T-helper 17 cell (primary cell): ENCODE measurements around the gene SLC6A8. TPM values are rescaled to one million over a fixed set of nuclear protein-coding genes. Genes with fewer than 3 reads are reported as not detected.
"Not testable (repeated sequence)": the region's sequence is repeated elsewhere in the genome, so short reads cannot be mapped to it uniquely, and the experiment has no call there.

Experiments used
- ATAC-seq: fragments of 150-1000 bp; cut with Tn5 transposase; 2 replicates; pipeline ENCODE4 v1.10.0; 2021; ENCODE audit warnings: mild to moderate bottlenecking, moderate library complexity
- DNase-seq, 3 donors: peaks; one replicate each; pipeline versions ENCODE4 v3.0.0 to v3.0.0-alpha.2; 2020 to 2021
- H3K9me3 ChIP-seq: one replicate; pipeline ENCODE4 v1.7.0; 2013; ENCODE audit warnings: low read length, mild to moderate bottlenecking; ENCODE audit not compliant: control insufficient read depth, poor library complexity, severe bottlenecking
- H3K27ac Mint-ChIP-seq: one replicate; pipeline ENCODE4 v1.8.0; 2022; ENCODE audit warnings: mild to moderate bottlenecking, moderate library complexity, mixed read lengths
- H3K27me3 Mint-ChIP-seq: one replicate; pipeline ENCODE4 v1.8.0; 2022; ENCODE audit warnings: mixed read lengths
- H3K36me3 Mint-ChIP-seq: one replicate; pipeline ENCODE4 v1.8.0; 2022; ENCODE audit warnings: low read depth, mixed read lengths
- H3K4me1 Mint-ChIP-seq: one replicate; pipeline ENCODE4 v1.8.0; 2022; ENCODE audit warnings: mild to moderate bottlenecking, mixed read lengths
- H3K4me3 Mint-ChIP-seq: one replicate; pipeline ENCODE4 v1.8.0; 2022; ENCODE audit warnings: mild to moderate bottlenecking, moderate library complexity, mixed read lengths
- total RNA-seq, 4 donors: library from RNA in 2 of 4; stranded (reverse) in 2 of 4; gene quantifications; one replicate each; pipeline ENCODE4 v1.2.3 and lab custom pipeline; 2022 to 2026

The SLC6A8 gene
- total RNA-seq, 2 donors from 2014 or later = 3.4 to 4.4 TPM

GRCh38 chrX:153672531-153673427 lies 14.9 kb upstream of the SLC6A8 start:
- Mint-ChIP-seq H3K4me1 (peaks cover 12% of the 10 kb centered on the region), H3K36me3 (peaks cover 2% of the 10 kb centered on the region), H3K27ac (no peak overlapping the region), H3K4me3 (peak overlapping the region; percentile 73), H3K27me3 (peaks cover 23% of the 10 kb centered on the region)
- ATAC-seq (no peak), DNase-seq (no peak)
- H3K9me3 ChIP-seq = no peaks in the 10 kb centered on the region

- Mint-ChIP-seq H3K4me1 (peaks cover 7% of the 10 kb centered on the region), H3K27me3 (peaks cover 19% of the 10 kb centered on the region), H3K36me3 (peaks cover 2% of the 10 kb centered on the region), H3K27ac (no peak within 1 kb of the TSS), H3K4me3 (peak within 1 kb of the TSS; percentile 74)
- H3K9me3 ChIP-seq = no peaks in the 10 kb centered on the region
- DNase-seq (no peak), ATAC-seq (no peak)
Observed at GRCh38 chrX:153673428-153674218, 14.1 kb upstream of the SLC6A8 start, which contains the start of gene PNCK. Gene PNCK (minus strand): TSS chrX:153673813. CDS start chrX:153673076, 737 bp downstream.

- DNase-seq (no peak), ATAC-seq (no peak)
- H3K9me3 ChIP-seq = no peaks in the 10 kb centered on the region
- H3K4me1 Mint-ChIP-seq = peaks cover 7% of the 10 kb centered on the region
- H3K27ac Mint-ChIP-seq = no peak overlapping the region
- H3K36me3 Mint-ChIP-seq = peaks cover 2% of the 10 kb centered on the region
- peak overlapping the region; percentile 74 for H3K4me3 Mint-ChIP-seq
- H3K27me3 Mint-ChIP-seq = peaks cover 19% of the 10 kb centered on the region
Observed at GRCh38 chrX:153674219-153674851, 13.4 kb upstream of the SLC6A8 start.

DNA sequence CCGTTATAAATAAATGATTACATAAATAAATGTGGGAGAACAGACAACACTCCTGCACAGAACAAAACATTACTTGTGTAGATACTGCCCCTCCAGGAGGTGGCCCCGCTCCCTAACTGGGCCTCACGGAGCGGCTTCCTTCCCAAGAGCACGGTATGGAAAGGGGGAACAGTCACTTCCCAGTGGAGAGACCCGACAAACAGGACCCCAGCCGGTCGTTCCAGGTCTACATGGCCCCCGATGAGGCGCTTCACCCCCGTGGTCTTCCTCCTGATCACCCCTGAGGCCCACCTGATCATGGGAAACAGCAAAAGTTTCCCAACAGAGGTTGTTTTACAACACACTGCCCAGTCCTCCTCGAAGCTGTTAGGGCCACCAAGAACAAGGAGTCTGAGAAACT lies 6.6 kb upstream of the SLC6A8 start:
- Mint-ChIP-seq H3K4me3 (no peak overlapping the region), H3K27ac (no peak overlapping the region), H3K4me1 (no peaks in the 10 kb centered on the region), H3K27me3 (peaks cover 5% of the 10 kb centered on the region), H3K36me3 (no peaks in the 10 kb centered on the region)
- DNase-seq (no peak), ATAC-seq (no peak)
- no peaks in the 10 kb centered on the region for H3K9me3 ChIP-seq

DNA sequence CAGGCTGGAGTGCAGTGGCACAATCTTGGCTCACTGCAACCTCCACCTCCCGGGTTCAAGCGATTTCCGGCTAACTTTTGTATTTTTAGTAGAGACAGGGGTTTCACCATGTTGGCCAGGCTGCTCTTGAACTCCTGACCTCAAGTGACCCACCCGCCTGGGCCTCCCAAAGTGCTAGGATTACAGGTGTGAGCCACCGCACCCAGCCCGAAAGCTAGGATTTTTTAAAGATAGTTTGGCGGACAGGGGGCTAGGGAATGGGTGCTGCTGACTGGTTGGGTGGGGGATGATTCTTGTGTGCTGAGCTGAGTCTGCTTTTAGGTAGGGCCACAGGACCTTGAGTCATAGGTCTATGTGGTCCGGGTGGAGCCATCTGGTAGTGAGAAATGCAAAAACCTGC lies 4.2 kb upstream of the SLC6A8 start:
- not testable (repeated sequence) for DNase-seq, H3K27me3 Mint-ChIP-seq, H3K36me3 Mint-ChIP-seq, ATAC-seq, H3K4me1 Mint-ChIP-seq, H3K4me3 Mint-ChIP-seq, H3K27ac Mint-ChIP-seq, H3K9me3 ChIP-seq

- H3K36me3 Mint-ChIP-seq = no peaks in the 10 kb centered on the region
- no peaks in the 10 kb centered on the region for H3K9me3 ChIP-seq
- no peaks in the 10 kb centered on the region for H3K4me1 Mint-ChIP-seq
- H3K27me3 Mint-ChIP-seq = peaks cover 5% of the 10 kb centered on the region
- ATAC-seq = no peak
- H3K4me3 Mint-ChIP-seq = no peak overlapping the region
- no peak for DNase-seq
- no peak overlapping the region for H3K27ac Mint-ChIP-seq
Observed at GRCh38 chrX:153684467-153685155, 3.1 kb upstream of the SLC6A8 start.

GRCh38 chrX:153685156-153685536 lies 2.6 kb upstream of the SLC6A8 start:
- H3K4me3 Mint-ChIP-seq = no peak overlapping the region
- no peak for ATAC-seq
- no peak overlapping the region for H3K27ac Mint-ChIP-seq
- H3K4me1 Mint-ChIP-seq = no peaks in the 10 kb centered on the region
- no peaks in the 10 kb centered on the region for H3K9me3 ChIP-seq
- DNase-seq = no peak
- H3K27me3 Mint-ChIP-seq = peaks cover 2% of the 10 kb centered on the region
- no peaks in the 10 kb centered on the region for H3K36me3 Mint-ChIP-seq

- ATAC-seq (no peak), DNase-seq (no peak)
- Mint-ChIP-seq H3K4me3 (no peak overlapping the region), H3K27ac (no peak overlapping the region), H3K36me3 (no peaks in the 10 kb centered on the region), H3K27me3 (no peaks in the 10 kb centered on the region), H3K4me1 (no peaks in the 10 kb centered on the region)
- no peaks in the 10 kb centered on the region for H3K9me3 ChIP-seq
Observed at GRCh38 chrX:153685751-153686696, 1.7 kb upstream of the SLC6A8 start.

DNA sequence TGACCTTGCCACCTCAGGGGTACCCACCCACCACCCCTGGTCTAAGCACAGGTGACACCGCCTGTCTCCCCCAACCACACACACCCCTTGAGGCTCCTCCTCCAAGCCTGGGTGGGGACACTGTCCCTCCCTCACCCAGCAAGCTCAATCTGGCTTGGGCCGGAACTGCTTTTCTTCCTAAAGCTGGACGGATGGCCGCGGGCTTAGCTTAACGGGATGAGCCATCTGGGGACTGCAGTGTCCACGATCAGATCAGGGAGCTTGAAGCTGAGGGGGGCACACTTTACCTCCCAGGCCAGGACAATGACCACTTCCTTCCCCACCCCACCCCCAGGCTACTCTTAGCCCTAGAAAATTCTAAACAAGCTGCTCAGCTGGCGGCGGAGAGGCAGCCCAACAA lies 1.0 kb upstream of the SLC6A8 start:
- H3K9me3 ChIP-seq = no peaks in the 10 kb centered on the region
- no peaks in the 10 kb centered on the region for H3K36me3 Mint-ChIP-seq
- no peak overlapping the region for H3K27ac Mint-ChIP-seq
- no peaks in the 10 kb centered on the region for H3K4me1 Mint-ChIP-seq
- no peaks in the 10 kb centered on the region for H3K27me3 Mint-ChIP-seq
- no peak for DNase-seq
- peak overlapping the region; percentile 81 for H3K4me3 Mint-ChIP-seq
- no peak for ATAC-seq

DNA sequence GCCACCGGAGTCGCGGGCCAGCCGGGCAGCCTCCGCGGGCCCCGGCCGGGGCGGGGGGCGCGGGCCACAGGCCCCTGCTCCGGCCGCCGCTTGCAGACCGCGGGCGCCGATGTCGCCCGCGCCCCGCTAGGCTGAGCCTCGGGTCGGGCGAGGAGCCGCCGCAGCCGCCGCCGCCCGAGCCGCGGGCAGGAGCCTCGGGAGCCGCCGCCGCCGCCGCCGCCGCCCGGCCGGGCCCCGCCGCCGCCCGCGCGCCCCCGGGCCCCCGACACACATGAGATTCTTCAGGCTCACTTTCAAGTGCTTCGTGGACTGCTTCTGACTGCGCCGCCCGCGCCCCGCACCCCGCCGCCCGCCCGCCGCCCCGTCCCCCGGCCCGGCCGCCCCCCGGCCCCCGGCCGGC lies 345 bp downstream of the SLC6A8 start:
- no peak overlapping the region for H3K27ac Mint-ChIP-seq
- H3K4me3 Mint-ChIP-seq = no peak overlapping the region
- no peaks in the 10 kb centered on the region for H3K27me3 Mint-ChIP-seq
- DNase-seq (no peak), ATAC-seq (peak; percentile 47)
- H3K4me1 Mint-ChIP-seq = peaks cover 5% of the 10 kb centered on the region
- H3K9me3 ChIP-seq = no peaks in the 10 kb centered on the region
- H3K36me3 Mint-ChIP-seq = no peaks in the 10 kb centered on the region

DNA sequence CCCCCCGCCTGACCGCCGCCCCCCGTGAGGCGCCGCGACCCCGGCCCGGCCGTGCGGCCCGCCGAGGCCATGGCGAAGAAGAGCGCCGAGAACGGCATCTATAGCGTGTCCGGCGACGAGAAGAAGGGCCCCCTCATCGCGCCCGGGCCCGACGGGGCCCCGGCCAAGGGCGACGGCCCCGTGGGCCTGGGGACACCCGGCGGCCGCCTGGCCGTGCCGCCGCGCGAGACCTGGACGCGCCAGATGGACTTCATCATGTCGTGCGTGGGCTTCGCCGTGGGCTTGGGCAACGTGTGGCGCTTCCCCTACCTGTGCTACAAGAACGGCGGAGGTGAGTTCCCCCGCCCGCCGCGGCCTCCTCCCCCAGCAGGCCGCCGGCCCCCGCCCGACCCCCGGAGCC lies 780 bp downstream of the SLC6A8 start:
- no peaks in the 10 kb centered on the region for H3K9me3 ChIP-seq
- Mint-ChIP-seq H3K36me3 (no peaks in the 10 kb centered on the region), H3K4me3 (no peak overlapping the region), H3K4me1 (peaks cover 5% of the 10 kb centered on the region), H3K27me3 (no peaks in the 10 kb centered on the region), H3K27ac (no peak overlapping the region)
- no peak for DNase-seq
- ATAC-seq = no peak
